ENCODE results near the gene PPP1R1C. TPM values are rescaled to one million over a fixed set of nuclear protein-coding genes. Genes with fewer than 3 reads are reported as not detected.

Gene PPP1R1C
- total RNA-seq, 1 donor from 2014 or later, result 0.50 TPM

DNA sequence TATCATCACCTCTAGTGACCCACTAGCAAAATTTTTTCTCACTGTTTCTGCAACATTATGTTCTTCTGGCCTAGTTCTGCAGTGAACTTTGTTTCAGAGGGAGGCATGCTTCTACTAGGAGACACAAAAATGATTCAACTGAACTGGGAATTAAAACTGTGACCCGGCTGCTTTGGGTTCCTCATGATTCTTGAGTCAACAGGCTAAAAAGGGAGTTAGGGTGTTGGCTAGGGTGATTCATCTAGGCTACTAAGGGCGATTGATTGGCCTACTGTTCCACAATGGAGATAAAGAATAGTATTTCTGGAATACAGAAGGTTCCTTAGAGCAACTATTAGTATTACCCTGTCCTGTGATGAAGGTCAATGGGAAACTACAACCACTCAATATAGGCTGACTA, 179.5 kb downstream of the PPP1R1C start:
- Histone ChIP-seq H3K4me2 (ENCODE audit: low read length) (no peak overlapping the region), H3K9ac (ENCODE audit: low read length) (no peak overlapping the region), H3K9me3 (ENCODE audit: insufficient read depth, low read depth, low read length) (no peaks in the 10 kb centered on the region), H3K4me1 (ENCODE audit: insufficient read depth, low read length) (no peaks in the 10 kb centered on the region), H3K79me2 (ENCODE audit: insufficient read depth, low read length) (no peaks in the 10 kb centered on the region), H3K27me3 (ENCODE audit: insufficient read depth, low read length) (no peaks in the 10 kb centered on the region), H3K4me3 (ENCODE audit: insufficient read depth, low read depth, low read length) (no peak overlapping the region), H3K36me3 (ENCODE audit: insufficient read depth, low read length) (no peaks in the 10 kb centered on the region), H2AFZ (ENCODE audit: low read depth, low read length) (no peak overlapping the region), H3K27ac (ENCODE audit: low read depth, low read length) (no peak overlapping the region), H4K20me1 (ENCODE audit: insufficient read depth, low read length) (no peaks in the 10 kb centered on the region)
- H3K27ac Mint-ChIP-seq (ENCODE audit: unreplicated experiment), result no peak overlapping the region
- H3K9me3 Mint-ChIP-seq (ENCODE audit: unreplicated experiment), result no peaks in the 10 kb centered on the region
- FAIRE-seq (no peak), DNase-seq (ENCODE audit: low read depth) (no peak)
- no peaks in the 10 kb centered on the region for H3K4me1 Mint-ChIP-seq (ENCODE audit: low read depth, unreplicated experiment)
- H3K4me3 Mint-ChIP-seq (ENCODE audit: unreplicated experiment), result no peak overlapping the region
- H3K36me3 Mint-ChIP-seq (ENCODE audit: low read depth, unreplicated experiment), result no peaks in the 10 kb centered on the region
- no peaks in the 10 kb centered on the region for H3K27me3 Mint-ChIP-seq (ENCODE audit: low read depth, unreplicated experiment)
- TF ChIP-seq EZH2 (IDR thresholded peaks at IDR 0.05; ENCODE audit: insufficient read depth, low read length), result no peak
- TF ChIP-seq, protein P1, sequence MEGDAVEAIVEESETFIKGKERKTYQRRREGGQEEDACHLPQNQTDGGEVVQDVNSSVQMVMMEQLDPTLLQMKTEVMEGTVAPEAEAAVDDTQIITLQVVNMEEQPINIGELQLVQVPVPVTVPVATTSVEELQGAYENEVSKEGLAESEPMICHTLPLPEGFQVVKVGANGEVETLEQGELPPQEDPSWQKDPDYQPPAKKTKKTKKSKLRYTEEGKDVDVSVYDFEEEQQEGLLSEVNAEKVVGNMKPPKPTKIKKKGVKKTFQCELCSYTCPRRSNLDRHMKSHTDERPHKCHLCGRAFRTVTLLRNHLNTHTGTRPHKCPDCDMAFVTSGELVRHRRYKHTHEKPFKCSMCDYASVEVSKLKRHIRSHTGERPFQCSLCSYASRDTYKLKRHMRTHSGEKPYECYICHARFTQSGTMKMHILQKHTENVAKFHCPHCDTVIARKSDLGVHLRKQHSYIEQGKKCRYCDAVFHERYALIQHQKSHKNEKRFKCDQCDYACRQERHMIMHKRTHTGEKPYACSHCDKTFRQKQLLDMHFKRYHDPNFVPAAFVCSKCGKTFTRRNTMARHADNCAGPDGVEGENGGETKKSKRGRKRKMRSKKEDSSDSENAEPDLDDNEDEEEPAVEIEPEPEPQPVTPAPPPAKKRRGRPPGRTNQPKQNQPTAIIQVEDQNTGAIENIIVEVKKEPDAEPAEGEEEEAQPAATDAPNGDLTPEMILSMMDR (IDR thresholded peaks at IDR 0.05; ENCODE audit: insufficient read depth, low read depth, low read length), result no peak

DNA sequence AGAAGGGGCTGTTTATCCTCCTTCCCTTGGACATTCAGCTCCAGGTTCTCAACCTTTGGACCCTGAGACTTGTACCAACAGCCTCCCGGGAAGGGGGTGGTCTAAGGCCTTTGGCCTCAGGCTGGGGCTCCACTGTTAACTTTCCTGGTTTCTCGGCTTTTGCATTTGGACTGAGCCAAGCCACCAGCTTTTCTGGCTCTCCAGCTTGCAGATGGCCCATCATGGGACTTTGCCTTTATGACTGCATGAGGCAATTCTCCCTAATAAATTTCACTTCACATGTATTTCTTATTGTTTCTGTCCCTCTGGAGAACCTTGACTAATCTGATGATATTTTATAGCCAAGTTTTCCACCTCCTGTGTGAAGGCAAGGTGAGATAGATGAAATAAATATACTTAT, 180.8 kb downstream of the PPP1R1C start:
- Mint-ChIP-seq H3K27ac (ENCODE audit: unreplicated experiment) (no peak overlapping the region), H3K9me3 (ENCODE audit: unreplicated experiment) (no peaks in the 10 kb centered on the region), H3K27me3 (ENCODE audit: low read depth, unreplicated experiment) (no peaks in the 10 kb centered on the region), H3K4me3 (ENCODE audit: unreplicated experiment) (no peak overlapping the region), H3K4me1 (ENCODE audit: low read depth, unreplicated experiment) (no peaks in the 10 kb centered on the region), H3K36me3 (ENCODE audit: low read depth, unreplicated experiment) (no peaks in the 10 kb centered on the region)
- H3K9me3 ChIP-seq (ENCODE audit: insufficient read depth, low read depth, low read length), result no peaks in the 10 kb centered on the region
- H4K20me1 ChIP-seq (ENCODE audit: insufficient read depth, low read length), result no peaks in the 10 kb centered on the region
- no peaks in the 10 kb centered on the region for H3K27me3 ChIP-seq (ENCODE audit: insufficient read depth, low read length)
- no peaks in the 10 kb centered on the region for H3K36me3 ChIP-seq (ENCODE audit: insufficient read depth, low read length)
- H3K27ac ChIP-seq (ENCODE audit: low read depth, low read length), result no peak overlapping the region
- H3K4me1 ChIP-seq (ENCODE audit: insufficient read depth, low read length), result no peaks in the 10 kb centered on the region
- no peak for DNase-seq (ENCODE audit: low read depth)
- no peak overlapping the region for H3K4me3 ChIP-seq (ENCODE audit: insufficient read depth, low read depth, low read length)
- FAIRE-seq, result no peak
- H3K79me2 ChIP-seq (ENCODE audit: insufficient read depth, low read length), result no peaks in the 10 kb centered on the region
- H2AFZ ChIP-seq (ENCODE audit: low read depth, low read length), result no peak overlapping the region
- TF ChIP-seq EZH2 (IDR thresholded peaks at IDR 0.05; ENCODE audit: insufficient read depth, low read length), result no peak
- TF ChIP-seq, protein P1 (IDR thresholded peaks at IDR 0.05; ENCODE audit: insufficient read depth, low read depth, low read length), result no peak
- H3K9ac ChIP-seq (ENCODE audit: low read length), result no peak overlapping the region
- H3K4me2 ChIP-seq (ENCODE audit: low read length), result no peak overlapping the region

DNA sequence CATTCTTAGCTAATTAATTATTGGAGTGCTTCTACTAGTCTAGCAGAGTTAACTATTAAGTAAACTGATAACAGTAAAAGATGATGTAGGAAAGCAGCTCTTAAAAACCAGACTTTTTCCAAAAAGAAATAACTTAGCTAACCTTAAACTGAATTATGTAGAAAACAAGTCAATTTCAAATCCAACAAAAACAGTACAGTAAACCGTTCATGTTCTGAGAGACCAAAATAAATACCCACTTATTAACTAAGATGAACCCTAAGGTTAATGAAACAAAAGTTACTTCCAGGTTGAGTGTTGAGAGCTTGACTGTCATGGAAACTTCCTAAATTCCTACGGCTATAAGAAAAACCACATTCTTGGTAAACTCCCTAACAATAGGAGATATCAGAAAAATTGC, 181.2 kb downstream of the PPP1R1C start:
- Histone ChIP-seq H3K9me3 (ENCODE audit: insufficient read depth, low read depth, low read length) (no peaks in the 10 kb centered on the region), H3K27me3 (ENCODE audit: insufficient read depth, low read length) (no peaks in the 10 kb centered on the region), H3K4me3 (ENCODE audit: insufficient read depth, low read depth, low read length) (no peak overlapping the region), H3K4me2 (ENCODE audit: low read length) (no peak overlapping the region), H3K4me1 (ENCODE audit: insufficient read depth, low read length) (no peaks in the 10 kb centered on the region), H3K36me3 (ENCODE audit: insufficient read depth, low read length) (no peaks in the 10 kb centered on the region), H3K79me2 (ENCODE audit: insufficient read depth, low read length) (no peaks in the 10 kb centered on the region), H2AFZ (ENCODE audit: low read depth, low read length) (no peak overlapping the region), H3K9ac (ENCODE audit: low read length) (no peak overlapping the region), H3K27ac (ENCODE audit: low read depth, low read length) (no peak overlapping the region), H4K20me1 (ENCODE audit: insufficient read depth, low read length) (no peaks in the 10 kb centered on the region)
- Mint-ChIP-seq H3K4me3 (ENCODE audit: unreplicated experiment) (no peak overlapping the region), H3K27ac (ENCODE audit: unreplicated experiment) (no peak overlapping the region), H3K4me1 (ENCODE audit: low read depth, unreplicated experiment) (no peaks in the 10 kb centered on the region), H3K36me3 (ENCODE audit: low read depth, unreplicated experiment) (no peaks in the 10 kb centered on the region), H3K27me3 (ENCODE audit: low read depth, unreplicated experiment) (no peaks in the 10 kb centered on the region), H3K9me3 (ENCODE audit: unreplicated experiment) (no peaks in the 10 kb centered on the region)
- FAIRE-seq, result no peak
- DNase-seq (ENCODE audit: low read depth), result no peak
- TF ChIP-seq, protein P1 (IDR thresholded peaks at IDR 0.05; ENCODE audit: insufficient read depth, low read depth, low read length), result no peak
- TF ChIP-seq EZH2 (IDR thresholded peaks at IDR 0.05; ENCODE audit: insufficient read depth, low read length), result no peak

Other genes with a start within 250 kb of the PPP1R1C start
- 260 and 272 TPM in 2 replicates for gene ITPRID2, start 94.1 kb upstream of the PPP1R1C start, total RNA-seq